Measurements from ENCODE around the gene AKAP9.
"Not testable (repeated sequence)": the region's sequence is repeated elsewhere in the genome, so short reads cannot be mapped to it uniquely, and the experiment has no call there.

AKAP9 gene

GRCh38 chr7:92025260-92025659 is 84.6 kb downstream of the AKAP9 start:
- DNase-seq = no peak

- not testable (repeated sequence) for DNase-seq
Measured at GRCh38 chr7:92026635-92027034, 86.0 kb downstream of the AKAP9 start.

GRCh38 chr7:92027128-92027527 is 86.5 kb downstream of the AKAP9 start:
- DNase-seq = not testable (repeated sequence)

- DNase-seq = no peak
Measured at GRCh38 chr7:92028226-92028625, 87.6 kb downstream of the AKAP9 start.

- no peak for DNase-seq
Measured at GRCh38 chr7:92028686-92029085, 88.0 kb downstream of the AKAP9 start.

GRCh38 chr7:92034116-92034515 is 93.5 kb downstream of the AKAP9 start:
- no peak for DNase-seq

GRCh38 chr7:92035576-92035975 is 94.9 kb downstream of the AKAP9 start:
- DNase-seq = no peak

GRCh38 chr7:92039900-92040299 is 99.2 kb downstream of the AKAP9 start:
- no peak for DNase-seq

- DNase-seq = no peak
Measured at GRCh38 chr7:92042056-92042737, 101.5 kb downstream of the AKAP9 start.

GRCh38 chr7:92043098-92043497 is 102.4 kb downstream of the AKAP9 start:
- no peak for DNase-seq

GRCh38 chr7:92043637-92044036 is 103.0 kb downstream of the AKAP9 start:
- DNase-seq = no peak

- no peak for DNase-seq
Measured at GRCh38 chr7:92044148-92044547, 103.5 kb downstream of the AKAP9 start.

- no peak for DNase-seq
Measured at GRCh38 chr7:92044940-92045339, 104.3 kb downstream of the AKAP9 start.

GRCh38 chr7:92051655-92052054 is 111.0 kb downstream of the AKAP9 start:
- DNase-seq = no peak

GRCh38 chr7:92052159-92052558 is 111.5 kb downstream of the AKAP9 start:
- no peak for DNase-seq

- no peak for DNase-seq
Measured at GRCh38 chr7:92052684-92053083, 112.0 kb downstream of the AKAP9 start.

GRCh38 chr7:92053312-92053711 is 112.7 kb downstream of the AKAP9 start:
- no peak for DNase-seq

- DNase-seq = no peak
Measured at GRCh38 chr7:92056286-92056685, 115.6 kb downstream of the AKAP9 start.

GRCh38 chr7:92057375-92057774 is 116.7 kb downstream of the AKAP9 start:
- no peak for DNase-seq

- no peak for DNase-seq
Measured at GRCh38 chr7:92058040-92058439, 117.4 kb downstream of the AKAP9 start.

- no peak for DNase-seq
Measured at GRCh38 chr7:92058899-92059298, 118.2 kb downstream of the AKAP9 start.

GRCh38 chr7:92061154-92061553 is 120.5 kb downstream of the AKAP9 start:
- DNase-seq = no peak

- no peak for DNase-seq
Measured at GRCh38 chr7:92064438-92065029, 123.9 kb downstream of the AKAP9 start.

- DNase-seq = no peak
Measured at GRCh38 chr7:92071032-92071431, 130.4 kb downstream of the AKAP9 start.

GRCh38 chr7:92072121-92072520 is 131.5 kb downstream of the AKAP9 start:
- no peak for DNase-seq

Data from activated gamma-delta T cell treated with Interleukin-2 at 50 U/mL for 16 hours (primary cell).